Choroid plexus epithelial cell (primary cell): Measurements from ENCODE around the gene PSMG3.

Experiments
- DNase-seq: peaks from one replicate; pipeline ENCODE4 v3.0.0-alpha.2; 2010; ENCODE audit warnings: low read depth
- H3K4me3 ChIP-seq: 2 replicates; pipeline ENCODE4 v1.5.1; 2011; ENCODE audit warnings: low read depth, mild to moderate bottlenecking, control low read depth, low read length, moderate library complexity
- TF ChIP-seq, protein P1 (sequence below): conservative IDR thresholded peaks from 2 replicates; pipeline ENCODE4 v1.5.1; 2011; ENCODE audit warnings: low read depth, mild to moderate bottlenecking, control low read depth, inconsistent platforms, low read length, moderate library complexity

Gene PSMG3

DNA sequence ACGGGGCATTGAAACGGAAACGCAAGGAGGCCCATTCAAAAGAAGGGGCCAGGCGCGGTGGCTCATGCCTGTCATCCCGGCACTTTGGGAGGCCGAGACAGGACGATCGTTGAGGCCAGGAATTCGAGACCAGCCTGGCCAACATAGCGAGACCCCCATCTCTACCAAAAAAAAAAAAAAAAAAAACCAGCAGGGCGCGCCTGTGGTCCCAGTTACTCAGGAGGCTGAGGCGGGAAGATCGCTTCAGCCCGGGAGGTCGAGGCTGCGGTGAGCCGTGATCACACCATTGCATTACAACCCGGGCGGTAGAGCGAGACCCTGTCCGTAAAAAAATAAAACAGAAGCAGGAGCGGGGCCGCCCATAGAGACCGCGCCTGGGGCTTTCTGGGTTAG, 396 bp downstream of the PSMG3 start:
- peak overlapping the region; percentile 93 for H3K4me3 ChIP-seq
- TF ChIP-seq, protein P1, sequence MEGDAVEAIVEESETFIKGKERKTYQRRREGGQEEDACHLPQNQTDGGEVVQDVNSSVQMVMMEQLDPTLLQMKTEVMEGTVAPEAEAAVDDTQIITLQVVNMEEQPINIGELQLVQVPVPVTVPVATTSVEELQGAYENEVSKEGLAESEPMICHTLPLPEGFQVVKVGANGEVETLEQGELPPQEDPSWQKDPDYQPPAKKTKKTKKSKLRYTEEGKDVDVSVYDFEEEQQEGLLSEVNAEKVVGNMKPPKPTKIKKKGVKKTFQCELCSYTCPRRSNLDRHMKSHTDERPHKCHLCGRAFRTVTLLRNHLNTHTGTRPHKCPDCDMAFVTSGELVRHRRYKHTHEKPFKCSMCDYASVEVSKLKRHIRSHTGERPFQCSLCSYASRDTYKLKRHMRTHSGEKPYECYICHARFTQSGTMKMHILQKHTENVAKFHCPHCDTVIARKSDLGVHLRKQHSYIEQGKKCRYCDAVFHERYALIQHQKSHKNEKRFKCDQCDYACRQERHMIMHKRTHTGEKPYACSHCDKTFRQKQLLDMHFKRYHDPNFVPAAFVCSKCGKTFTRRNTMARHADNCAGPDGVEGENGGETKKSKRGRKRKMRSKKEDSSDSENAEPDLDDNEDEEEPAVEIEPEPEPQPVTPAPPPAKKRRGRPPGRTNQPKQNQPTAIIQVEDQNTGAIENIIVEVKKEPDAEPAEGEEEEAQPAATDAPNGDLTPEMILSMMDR: no peak
- no peak for DNase-seq

DNA sequence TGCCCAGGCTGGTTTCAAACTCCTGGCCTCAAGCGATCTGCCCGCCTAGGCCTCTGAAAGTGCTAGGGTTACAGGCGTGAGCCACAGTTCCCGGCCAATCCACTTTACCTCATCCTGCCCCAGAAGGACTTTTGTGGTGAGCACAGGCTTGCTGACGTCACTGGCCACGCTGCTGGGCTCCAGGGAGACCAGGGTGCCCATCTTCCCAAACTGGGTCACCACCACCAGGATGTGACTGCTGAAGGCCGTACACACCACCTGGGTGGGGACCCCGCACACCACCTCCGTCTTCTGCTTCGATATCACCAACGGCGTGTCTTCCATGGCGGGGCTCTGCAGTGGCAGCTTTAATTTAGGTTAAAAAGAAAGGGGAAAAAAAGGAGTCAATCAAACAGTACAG, 816 bp downstream of the PSMG3 start:
- DNase-seq: peak; percentile 51
- H3K4me3 ChIP-seq: peak overlapping the region; percentile 93

DNA sequence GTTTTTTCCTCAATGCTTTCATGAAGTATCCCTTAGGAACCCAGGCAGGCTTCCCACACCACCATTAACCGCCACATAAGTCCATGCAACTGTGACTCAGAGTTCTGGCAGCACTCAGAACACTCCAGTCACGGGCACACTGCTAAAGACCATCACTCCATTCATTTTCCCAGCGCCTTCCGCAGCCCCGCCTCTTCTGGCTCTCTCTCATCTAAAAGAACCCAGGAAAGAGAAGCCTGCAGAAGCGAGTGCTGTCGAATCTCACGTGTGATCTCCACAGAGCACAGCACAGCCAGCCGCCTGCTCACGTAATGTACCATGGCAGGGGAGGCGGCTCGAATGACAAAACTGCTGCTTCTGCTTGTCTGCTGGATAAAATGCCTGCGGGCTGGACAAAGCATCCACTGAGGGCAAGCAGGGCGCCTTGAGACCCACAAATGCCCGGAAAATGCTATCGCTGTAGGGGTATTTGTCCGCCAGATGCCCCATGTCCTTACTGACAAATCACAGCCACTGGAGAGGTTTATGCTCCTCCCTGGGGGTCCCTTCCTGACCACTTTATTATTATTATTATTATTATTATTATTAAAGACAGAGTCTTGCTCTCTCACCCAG, 1.8 kb downstream of the PSMG3 start:
- DNase-seq: peak; percentile 41
- H3K4me3 ChIP-seq: no peak overlapping the region

More for the DNA sequence above, 816 bp downstream of the PSMG3 start:
- TF ChIP-seq, protein P1: no peak

DNA sequence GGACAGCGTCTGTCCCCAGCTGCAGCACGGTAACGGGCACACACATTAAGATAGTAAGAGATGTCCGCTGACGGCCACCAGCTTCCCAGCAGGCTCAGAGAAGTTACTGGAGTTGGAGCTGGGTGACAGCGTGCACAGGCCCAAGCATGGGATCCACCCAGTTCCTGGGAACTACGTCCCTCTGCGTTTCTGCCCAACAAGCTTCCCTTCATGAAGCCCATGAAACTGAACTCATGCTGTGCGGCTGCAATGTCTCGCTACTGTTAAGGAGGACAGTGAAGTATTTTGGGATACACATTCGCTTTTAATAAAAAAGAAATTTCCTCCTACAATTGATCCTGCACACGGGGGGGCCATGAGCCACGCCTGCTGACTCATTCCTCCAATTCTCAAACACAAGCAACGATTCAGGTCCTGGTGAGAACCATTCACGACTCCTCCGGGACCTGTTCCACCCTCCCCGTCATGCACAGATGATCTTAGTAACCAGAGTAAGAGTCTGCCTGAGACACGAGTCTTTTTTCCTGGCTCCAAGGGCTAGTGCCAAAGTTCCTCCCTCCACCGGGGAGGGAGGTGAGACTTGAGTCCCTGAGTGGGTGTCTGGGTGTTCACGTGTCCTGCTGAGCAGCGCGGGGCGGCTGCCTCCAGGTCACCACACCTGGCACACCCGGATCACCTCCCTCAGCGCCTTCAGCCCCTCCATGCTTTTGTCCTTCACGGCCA, 2.6 kb downstream of the PSMG3 start:
- H3K4me3 ChIP-seq: no peak overlapping the region
- DNase-seq: peak; percentile 43
- TF ChIP-seq, protein P1: no peak

More for the DNA sequence above, 1.8 kb downstream of the PSMG3 start:
- TF ChIP-seq, protein P1: no peak

DNA sequence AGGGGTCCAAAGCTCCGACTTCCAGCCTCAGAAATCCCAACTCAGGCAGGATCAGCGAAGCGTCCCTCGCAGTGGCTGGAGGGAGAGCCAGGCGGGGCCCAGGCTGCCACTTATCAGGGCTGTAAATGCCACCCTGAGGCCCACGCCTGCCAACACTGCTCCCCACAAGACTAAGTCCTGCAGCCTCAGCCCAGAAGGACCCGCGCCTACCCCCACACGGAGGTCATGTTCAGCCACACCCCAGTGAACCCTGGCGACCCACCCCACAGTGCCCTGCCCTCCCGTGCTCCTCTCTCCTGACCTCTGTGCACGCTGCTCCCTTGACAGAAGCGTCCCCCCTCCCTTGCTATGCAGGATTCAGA, 3.2 kb downstream of the PSMG3 start:
- DNase-seq: no peak
- H3K4me3 ChIP-seq: no peak overlapping the region
- TF ChIP-seq, protein P1: no peak

DNA sequence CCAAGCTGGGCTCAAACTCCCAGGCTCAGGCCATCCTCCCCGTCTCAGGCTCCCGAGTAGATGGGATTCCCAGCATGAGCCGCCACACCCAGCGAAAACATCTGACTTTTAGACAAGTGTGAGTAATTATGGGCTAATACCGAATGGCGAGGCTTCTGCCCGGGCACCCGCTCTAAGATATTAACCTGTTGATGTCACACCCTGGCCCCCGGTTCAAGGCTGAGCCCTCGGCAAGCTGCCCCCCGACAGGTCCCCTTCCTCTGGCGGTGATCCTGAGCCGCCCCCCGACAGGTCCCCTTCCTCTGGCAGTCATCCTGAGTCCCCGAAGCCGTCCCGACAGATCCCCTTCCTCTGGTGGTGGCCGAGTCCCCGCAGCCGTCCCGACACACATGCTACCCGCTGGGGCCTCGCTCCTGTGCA, 5.2 kb downstream of the PSMG3 start:
- H3K4me3 ChIP-seq: no peak overlapping the region
- peak; percentile 36 for DNase-seq
- TF ChIP-seq, protein P1: no peak
